Tibial nerve (tissue), 4 donors: ENCODE measurements around the gene PRSS36. TPM values are rescaled to one million over a fixed set of nuclear protein-coding genes. Genes with fewer than 3 reads are reported as not detected.

ENCODE experiments used
- DNase-seq, 2 donors: peaks; one replicate each; pipeline ENCODE4 v3.0.0-alpha.2; 2019; ENCODE audit warnings: low spot score in 2 of 2
- H3K27ac ChIP-seq, 4 donors: fragments of 200-600 bp; sonication (generic) in 3 of 4; one replicate each; pipeline ENCODE4 v1.5.1; 2017 to 2019; ENCODE audit warnings: mild to moderate bottlenecking in 1 of 4
- H3K27me3 ChIP-seq, 2 donors: fragments of 200-600 bp; sonication (generic) in 1 of 2; one replicate each; pipeline versions ENCODE4 v1.5.1 to v1.6.0; 2017 to 2019
- H3K36me3 ChIP-seq, 3 donors: fragments of 200-600 bp; sonication (generic); one replicate each; pipeline ENCODE4 v1.5.1; 2018 to 2019
- H3K4me1 ChIP-seq, 4 donors: fragments of 200-600 bp; sonication (generic) in 3 of 4; one replicate each; pipeline ENCODE4 v1.5.1; 2017 to 2019
- H3K4me3 ChIP-seq, 4 donors: fragments of 200-600 bp; sonication (generic) in 3 of 4; one replicate each; pipeline ENCODE4 v1.5.1; 2017 to 2019; ENCODE audit warnings: mild to moderate bottlenecking in 1 of 4, moderate library complexity in 1 of 4
- H3K9me3 ChIP-seq, 4 donors: fragments of 200-600 bp; sonication (generic) in 3 of 4; one replicate each; pipeline ENCODE4 v1.5.1; 2017 to 2019
- EP300 ChIP-seq, 2 donors: sonication (generic); formaldehyde crosslinking; IDR thresholded peaks; one replicate each; pipeline ENCODE4 v1.6.1; 2017; ENCODE audit warnings: antibody characterized with exemption in 2 of 2, mild to moderate bottlenecking in 1 of 2
- POLR2A ChIP-seq, 2 donors: fragments of 450-650 bp; IDR thresholded peaks; one replicate each; pipeline ENCODE4 v1.6.1; 2017; ENCODE audit warnings: antibody characterized with exemption in 2 of 2, mild to moderate bottlenecking in 2 of 2, moderate library complexity in 2 of 2
- WGBS, 2 donors: methylation state at CpG; one replicate each; pipeline ENCODE4 v1.1.5; 2018; 5-methylcytosine and 5-hydroxymethylcytosine counted together
- total RNA-seq, 4 donors: library from RNA; depleted of rRNA; stranded (reverse); fragments of >200 nt; gene quantifications; one replicate each; pipeline ENCODE4 v1.1.0, GENCODE V29; 2016
- TF ChIP-seq, protein P1 (sequence below), 5 experiments: fragments of 200-600 bp in 3 of 5; fragments of 450-650 bp in 2 of 5; sonication (generic) in 3 of 5; IDR thresholded peaks; one replicate each; pipeline ENCODE4 v1.5.1; 2016 to 2019; ENCODE audit warnings: antibody characterized with exemption in 5 of 5, mild to moderate bottlenecking in 3 of 5, moderate library complexity in 2 of 5

Gene PRSS36
- total RNA-seq, 4 donors from 2014 or later, result 6.5 to 21.3 (median 10.8) TPM

DNA sequence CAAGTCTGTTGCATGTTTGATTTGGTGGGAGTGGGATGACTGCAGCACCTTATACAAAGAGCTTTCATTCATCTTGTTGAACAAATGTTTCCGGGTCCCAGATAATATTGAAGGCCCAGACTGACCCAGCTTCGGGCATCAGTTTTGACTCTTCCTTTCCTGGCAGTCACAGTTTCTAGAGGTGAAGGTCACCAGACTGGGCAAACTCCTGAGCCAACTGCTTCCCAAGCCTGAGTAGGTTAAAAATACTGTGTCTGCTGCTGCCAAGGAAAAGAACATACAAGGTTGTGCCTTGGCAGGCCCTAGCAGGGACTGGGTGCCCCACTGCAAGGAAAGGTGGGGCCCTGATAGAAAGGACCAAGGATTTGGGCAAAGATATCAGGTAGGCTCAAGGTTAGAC is 37.2 kb downstream of the PRSS36 start:
- Histone ChIP-seq H3K36me3 (peaks cover 0 to 41% (median 0%) of the 10 kb centered on the region in 3 donors), H3K27me3 (no peaks in the 10 kb centered on the region), H3K27ac (peak overlapping the region in 2 of 4 donors; percentile 69 to 74), H3K9me3 (no peaks in the 10 kb centered on the region), H3K4me1 (peaks cover 0 to 29% (median 14%) of the 10 kb centered on the region in 4 donors), H3K4me3 (no peak overlapping the region)
- TF ChIP-seq POLR2A (IDR thresholded peaks at IDR 0.05) (no peak), EP300 (IDR thresholded peaks at IDR 0.05) (no peak)
- TF ChIP-seq, protein P1, sequence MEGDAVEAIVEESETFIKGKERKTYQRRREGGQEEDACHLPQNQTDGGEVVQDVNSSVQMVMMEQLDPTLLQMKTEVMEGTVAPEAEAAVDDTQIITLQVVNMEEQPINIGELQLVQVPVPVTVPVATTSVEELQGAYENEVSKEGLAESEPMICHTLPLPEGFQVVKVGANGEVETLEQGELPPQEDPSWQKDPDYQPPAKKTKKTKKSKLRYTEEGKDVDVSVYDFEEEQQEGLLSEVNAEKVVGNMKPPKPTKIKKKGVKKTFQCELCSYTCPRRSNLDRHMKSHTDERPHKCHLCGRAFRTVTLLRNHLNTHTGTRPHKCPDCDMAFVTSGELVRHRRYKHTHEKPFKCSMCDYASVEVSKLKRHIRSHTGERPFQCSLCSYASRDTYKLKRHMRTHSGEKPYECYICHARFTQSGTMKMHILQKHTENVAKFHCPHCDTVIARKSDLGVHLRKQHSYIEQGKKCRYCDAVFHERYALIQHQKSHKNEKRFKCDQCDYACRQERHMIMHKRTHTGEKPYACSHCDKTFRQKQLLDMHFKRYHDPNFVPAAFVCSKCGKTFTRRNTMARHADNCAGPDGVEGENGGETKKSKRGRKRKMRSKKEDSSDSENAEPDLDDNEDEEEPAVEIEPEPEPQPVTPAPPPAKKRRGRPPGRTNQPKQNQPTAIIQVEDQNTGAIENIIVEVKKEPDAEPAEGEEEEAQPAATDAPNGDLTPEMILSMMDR (IDR thresholded peaks at IDR 0.05), result no peak
- no peak for DNase-seq
- 62 to 69% methylated on average over 2 of the region's 2 CpGs for WGBS, 2 donors

DNA sequence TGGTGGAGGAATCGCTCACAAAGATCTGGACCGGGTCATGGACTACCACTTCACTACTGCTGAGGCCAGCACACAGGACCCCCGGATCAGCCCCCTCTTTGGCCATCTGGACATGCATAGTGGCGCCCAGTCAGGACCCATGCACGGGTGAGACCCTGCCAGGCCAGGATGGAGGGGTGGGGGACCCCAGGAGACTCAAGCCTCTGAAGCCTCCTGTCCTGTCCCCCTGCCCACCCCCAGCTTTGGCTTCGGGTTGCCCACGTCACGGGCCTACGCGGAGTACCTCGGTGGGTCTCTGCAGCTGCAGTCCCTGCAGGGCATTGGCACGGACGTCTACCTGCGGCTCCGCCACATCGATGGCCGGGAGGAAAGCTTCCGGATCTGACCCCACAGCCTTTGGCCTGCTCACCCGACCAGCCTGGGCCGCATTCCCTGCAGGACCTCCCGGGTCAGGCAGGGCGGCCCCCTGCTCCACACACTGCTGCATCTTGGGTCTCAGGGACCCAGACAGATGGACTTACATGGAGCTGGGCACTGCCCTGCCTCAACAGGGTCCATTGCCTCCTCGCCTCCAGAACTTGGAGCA is 37.9 kb downstream of the PRSS36 start:
- no peaks in the 10 kb centered on the region for H3K9me3 ChIP-seq
- peaks cover 0 to 31% (median 13%) of the 10 kb centered on the region in 4 donors for H3K4me1 ChIP-seq
- peak overlapping the region in 1 of 4 donors; percentile 69 for H3K27ac ChIP-seq
- TF ChIP-seq EP300 (IDR thresholded peaks at IDR 0.05) (no peak), POLR2A (IDR thresholded peaks at IDR 0.05) (no peak)
- TF ChIP-seq, protein P1 (IDR thresholded peaks at IDR 0.05), result no peak
- DNase-seq, result no peak
- H3K36me3 ChIP-seq, result peaks cover 0 to 41% (median 0%) of the 10 kb centered on the region in 3 donors
- 86 to 100% methylated on average over 7 to 21 of the region's 23 CpGs for WGBS, 2 donors
- H3K27me3 ChIP-seq, result no peaks in the 10 kb centered on the region
- H3K4me3 ChIP-seq, result no peak overlapping the region

DNA sequence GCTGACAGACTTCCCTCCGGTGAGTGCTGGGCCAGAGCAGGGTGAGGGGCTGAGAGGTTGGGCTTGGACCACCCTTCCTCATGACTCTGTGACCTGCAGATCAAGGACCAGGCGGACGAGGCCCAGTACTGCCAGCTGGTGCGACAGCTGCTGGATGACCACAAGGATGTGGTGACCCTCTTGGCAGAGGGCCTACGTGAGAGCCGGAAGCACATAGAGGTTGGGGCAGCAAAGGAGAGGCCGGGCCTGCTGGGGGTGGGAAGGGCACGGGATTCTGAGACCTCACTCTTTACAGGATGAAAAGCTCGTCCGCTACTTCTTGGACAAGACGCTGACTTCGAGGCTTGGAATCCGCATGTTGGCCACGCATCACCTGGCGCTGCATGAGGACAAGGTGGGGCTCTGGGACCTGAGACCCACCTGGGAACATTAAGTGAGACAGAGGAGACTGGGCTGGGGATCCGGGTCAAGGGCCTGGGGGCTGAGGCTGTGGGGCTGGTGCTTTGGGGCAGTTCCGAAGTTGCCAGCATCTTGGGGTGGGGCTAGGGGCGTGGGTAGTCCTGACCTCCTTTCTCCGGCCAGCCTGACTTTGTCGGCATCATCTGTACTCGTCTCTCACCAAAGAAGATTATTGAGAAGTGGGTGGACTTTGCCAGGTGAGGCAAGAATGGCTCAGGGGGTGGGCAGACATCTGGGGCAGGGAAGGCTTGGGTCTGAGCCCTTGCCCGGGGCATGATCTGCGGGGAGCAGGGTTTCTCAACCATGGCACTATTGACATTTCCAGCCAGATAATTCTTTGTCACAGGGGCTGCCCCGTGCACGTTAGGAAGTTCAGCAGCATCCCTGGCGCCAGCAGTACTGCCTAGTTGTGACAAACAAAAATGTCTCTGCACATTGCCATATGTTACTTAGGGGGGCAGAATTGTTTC is 39.5 kb downstream of the PRSS36 start:
- Histone ChIP-seq H3K27me3 (no peaks in the 10 kb centered on the region), H3K4me1 (peaks cover 0 to 34% (median 15%) of the 10 kb centered on the region in 4 donors), H3K4me3 (no peak overlapping the region), H3K27ac (peak overlapping the region in 1 of 4 donors; percentile 96), H3K36me3 (peaks cover 0 to 41% (median 0%) of the 10 kb centered on the region in 3 donors), H3K9me3 (no peaks in the 10 kb centered on the region)
- no peak for TF ChIP-seq POLR2A (IDR thresholded peaks at IDR 0.05)
- TF ChIP-seq EP300 (IDR thresholded peaks at IDR 0.05), result no peak
- TF ChIP-seq, protein P1 (IDR thresholded peaks at IDR 0.05), result no peak
- 87 to 93% methylated on average over 24 to 26 of the region's 26 CpGs for WGBS, 2 donors
- no peak for DNase-seq

DNA sequence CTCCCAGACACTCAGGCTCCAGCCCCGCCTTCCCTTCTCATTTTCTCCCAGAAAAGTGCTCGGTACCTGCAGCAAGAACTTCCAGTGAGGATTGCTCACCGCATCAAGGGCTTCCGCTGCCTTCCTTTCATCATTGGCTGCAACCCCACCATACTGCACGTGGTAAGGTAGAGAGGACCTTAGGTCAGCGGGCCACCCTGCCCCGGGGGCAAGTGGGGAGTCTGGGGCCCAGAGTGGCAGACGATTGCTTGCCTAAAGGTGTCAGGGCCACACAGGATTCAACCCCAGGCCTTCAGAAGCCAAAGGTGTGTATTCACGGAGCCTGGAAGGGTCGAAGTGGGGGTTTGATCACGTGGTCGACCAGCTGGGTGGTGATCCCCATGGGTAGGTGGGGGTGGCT is 40.2 kb downstream of the PRSS36 start:
- no peak overlapping the region for H3K4me3 ChIP-seq
- no peak for DNase-seq
- 87 to 90% methylated on average over 12 of the region's 12 CpGs for WGBS, 2 donors
- no peaks in the 10 kb centered on the region for H3K27me3 ChIP-seq
- peaks cover 0 to 41% (median 0%) of the 10 kb centered on the region in 3 donors for H3K36me3 ChIP-seq
- H3K27ac ChIP-seq, result peak overlapping the region in 2 of 4 donors; percentile 96
- TF ChIP-seq, protein P1 (IDR thresholded peaks at IDR 0.05), result no peak
- TF ChIP-seq POLR2A (IDR thresholded peaks at IDR 0.05) (no peak), EP300 (IDR thresholded peaks at IDR 0.05) (no peak)
- peaks cover 0 to 34% (median 15%) of the 10 kb centered on the region in 4 donors for H3K4me1 ChIP-seq
- H3K9me3 ChIP-seq, result no peaks in the 10 kb centered on the region
